T-helper 2 cell treated with Interferon-gamma antibody and Interleukin-4, amounts not matched to agents 5 μg/mL and 100 μg/mL, for 36 hours (primary cell): ENCODE data around the gene ARHGAP27.

Experiments used
- DNase-seq: peaks from one replicate; pipeline ENCODE4 v3.0.0; 2021; ENCODE audit warnings: low spot score
- H3K27ac Mint-ChIP-seq: one replicate; pipeline ENCODE4 v1.8.0; 2021; ENCODE audit warnings: mild to moderate bottlenecking, mixed read lengths
- H3K27me3 Mint-ChIP-seq: one replicate; pipeline ENCODE4 v1.8.0; 2021; ENCODE audit warnings: low read depth, mixed read lengths
- H3K36me3 Mint-ChIP-seq: one replicate; pipeline ENCODE4 v1.8.0; 2021; ENCODE audit warnings: low read depth, mixed read lengths
- H3K4me1 Mint-ChIP-seq: one replicate; pipeline ENCODE4 v1.8.0; 2021; ENCODE audit warnings: low read depth, mixed read lengths
- H3K4me3 Mint-ChIP-seq: one replicate; pipeline ENCODE4 v1.8.0; 2022; ENCODE audit warnings: mild to moderate bottlenecking, moderate library complexity, mixed read lengths
- H3K9me3 Mint-ChIP-seq: one replicate; pipeline ENCODE4 v1.8.0; 2021; ENCODE audit warnings: mixed read lengths

The ARHGAP27 gene

DNA sequence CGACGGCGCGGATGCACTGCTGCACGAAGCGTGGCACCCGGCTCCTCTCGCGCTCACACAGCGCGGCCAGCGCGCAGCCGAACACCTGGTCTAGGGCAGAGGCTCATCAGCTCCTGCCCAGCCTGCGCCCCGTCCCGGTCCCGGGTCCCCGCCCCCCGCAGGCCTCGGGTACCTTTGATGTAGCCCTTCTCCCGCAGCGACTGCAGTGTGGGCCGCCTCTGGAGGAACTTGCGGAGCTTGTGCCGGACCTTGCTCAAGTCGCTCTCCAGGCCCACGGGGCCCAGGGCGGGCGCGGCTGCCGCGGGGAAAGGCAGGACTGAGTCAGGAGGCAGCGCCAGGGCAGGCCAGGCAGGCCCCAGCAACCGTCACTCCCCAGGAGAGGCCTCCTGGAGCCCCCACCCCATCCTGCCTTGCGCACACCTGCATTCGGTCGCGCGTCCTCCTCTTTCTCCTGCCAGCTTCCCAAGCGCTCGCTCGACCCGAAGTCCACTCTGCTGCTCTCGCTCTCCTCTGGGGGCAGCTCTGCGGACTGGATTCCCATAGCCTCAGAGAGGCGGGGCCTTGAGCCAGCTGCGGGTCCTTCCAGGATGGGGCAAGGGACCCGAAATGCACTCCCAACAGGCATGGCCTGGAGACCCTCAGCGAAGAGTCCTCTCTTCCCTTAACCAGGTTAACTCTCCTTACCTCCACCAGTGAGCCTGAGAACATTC, 36.0 kb downstream of the ARHGAP27 start:
- Mint-ChIP-seq H3K9me3 (no peaks in the 10 kb centered on the region), H3K4me1 (peaks cover 2% of the 10 kb centered on the region), H3K4me3 (no peak overlapping the region), H3K36me3 (peaks cover 36% of the 10 kb centered on the region), H3K27me3 (peaks cover 1% of the 10 kb centered on the region), H3K27ac (no peak overlapping the region)
- DNase-seq: no peak

GRCh38 chr17:45395569-45396415, 36.9 kb downstream of the ARHGAP27 start:
- no peak for DNase-seq
- H3K27ac Mint-ChIP-seq: no peak overlapping the region
- H3K36me3 Mint-ChIP-seq: peaks cover 28% of the 10 kb centered on the region

GRCh38 chr17:45394913-45395568, 37.6 kb downstream of the ARHGAP27 start:
- no peak overlapping the region for H3K27ac Mint-ChIP-seq
- peaks cover 27% of the 10 kb centered on the region for H3K36me3 Mint-ChIP-seq
- no peaks in the 10 kb centered on the region for H3K9me3 Mint-ChIP-seq
- DNase-seq: peak; percentile 16
- no peak overlapping the region for H3K4me3 Mint-ChIP-seq
- H3K27me3 Mint-ChIP-seq: peaks cover 3% of the 10 kb centered on the region
- peaks cover 7% of the 10 kb centered on the region for H3K4me1 Mint-ChIP-seq

More at GRCh38 chr17:45395569-45396415, 36.9 kb downstream of the ARHGAP27 start:
- Mint-ChIP-seq H3K4me1 (peaks cover 7% of the 10 kb centered on the region), H3K4me3 (no peak overlapping the region), H3K27me3 (peaks cover 3% of the 10 kb centered on the region), H3K9me3 (no peaks in the 10 kb centered on the region)

- Mint-ChIP-seq H3K36me3 (peaks cover 27% of the 10 kb centered on the region), H3K27me3 (peaks cover 3% of the 10 kb centered on the region), H3K4me3 (no peak overlapping the region), H3K4me1 (peaks cover 7% of the 10 kb centered on the region), H3K9me3 (no peaks in the 10 kb centered on the region), H3K27ac (no peak overlapping the region)
- DNase-seq: no peak
Observed at GRCh38 chr17:45394564-45394912, 38.1 kb downstream of the ARHGAP27 start.

DNA sequence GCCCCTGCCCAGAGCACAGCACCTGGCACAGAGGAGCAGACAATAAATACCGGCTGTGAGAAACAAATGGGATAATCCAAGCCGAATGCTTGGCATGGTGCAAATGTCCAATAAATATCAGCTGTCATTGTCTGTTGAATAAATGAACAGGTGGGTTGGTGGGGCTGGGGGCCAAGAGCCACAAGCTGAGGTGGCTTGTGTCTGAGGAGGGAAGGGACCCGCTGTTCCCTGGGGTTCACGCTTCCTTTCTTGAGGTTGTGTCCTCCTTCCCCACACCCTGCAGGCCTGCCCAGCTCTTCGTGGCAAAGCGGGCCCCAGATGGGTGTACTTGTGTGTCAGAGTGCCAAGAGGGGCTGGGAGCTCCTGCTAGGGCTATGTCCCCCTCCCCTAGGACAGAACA, 38.6 kb downstream of the ARHGAP27 start:
- Mint-ChIP-seq H3K9me3 (no peaks in the 10 kb centered on the region), H3K4me1 (peaks cover 7% of the 10 kb centered on the region), H3K4me3 (no peak overlapping the region), H3K27me3 (peaks cover 3% of the 10 kb centered on the region), H3K27ac (no peak overlapping the region), H3K36me3 (peaks cover 23% of the 10 kb centered on the region)
- no peak for DNase-seq

- H3K36me3 Mint-ChIP-seq: peaks cover 18% of the 10 kb centered on the region
- peaks cover 13% of the 10 kb centered on the region for H3K4me1 Mint-ChIP-seq
- DNase-seq: no peak
- peaks cover 3% of the 10 kb centered on the region for H3K27me3 Mint-ChIP-seq
- H3K27ac Mint-ChIP-seq: no peak overlapping the region
- no peaks in the 10 kb centered on the region for H3K9me3 Mint-ChIP-seq
- no peak overlapping the region for H3K4me3 Mint-ChIP-seq
Observed at GRCh38 chr17:45393411-45393810, 39.3 kb downstream of the ARHGAP27 start.

GRCh38 chr17:45391918-45392317, 40.8 kb downstream of the ARHGAP27 start:
- Mint-ChIP-seq H3K27me3 (peaks cover 6% of the 10 kb centered on the region), H3K9me3 (no peaks in the 10 kb centered on the region), H3K27ac (no peak overlapping the region), H3K4me1 (peaks cover 13% of the 10 kb centered on the region), H3K4me3 (no peak overlapping the region), H3K36me3 (peaks cover 10% of the 10 kb centered on the region)
- no peak for DNase-seq

DNA sequence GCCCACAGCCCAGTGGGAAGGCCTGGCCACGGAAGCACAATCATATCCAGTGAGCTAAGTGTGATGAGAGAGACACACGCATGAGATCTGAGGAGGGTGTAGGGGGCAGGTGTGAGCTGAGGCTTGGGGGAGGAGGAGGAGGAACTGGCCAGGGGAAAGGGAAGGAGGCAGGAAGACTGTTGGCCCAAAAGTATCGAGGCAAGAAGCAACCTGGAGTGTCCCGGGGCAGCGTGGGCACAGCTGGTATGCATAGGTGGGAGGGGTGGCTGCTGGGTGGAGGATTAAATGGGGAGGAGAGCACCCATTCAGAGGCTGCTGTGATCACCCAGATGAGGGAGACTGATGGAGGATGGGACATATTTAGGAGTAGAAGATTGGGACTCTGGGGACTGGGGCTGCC, 41.4 kb downstream of the ARHGAP27 start:
- no peak overlapping the region for H3K27ac Mint-ChIP-seq
- DNase-seq: no peak
- H3K36me3 Mint-ChIP-seq: peaks cover 9% of the 10 kb centered on the region
- peaks cover 6% of the 10 kb centered on the region for H3K27me3 Mint-ChIP-seq
- H3K4me3 Mint-ChIP-seq: no peak overlapping the region
- peaks cover 13% of the 10 kb centered on the region for H3K4me1 Mint-ChIP-seq
- H3K9me3 Mint-ChIP-seq: no peaks in the 10 kb centered on the region

DNA sequence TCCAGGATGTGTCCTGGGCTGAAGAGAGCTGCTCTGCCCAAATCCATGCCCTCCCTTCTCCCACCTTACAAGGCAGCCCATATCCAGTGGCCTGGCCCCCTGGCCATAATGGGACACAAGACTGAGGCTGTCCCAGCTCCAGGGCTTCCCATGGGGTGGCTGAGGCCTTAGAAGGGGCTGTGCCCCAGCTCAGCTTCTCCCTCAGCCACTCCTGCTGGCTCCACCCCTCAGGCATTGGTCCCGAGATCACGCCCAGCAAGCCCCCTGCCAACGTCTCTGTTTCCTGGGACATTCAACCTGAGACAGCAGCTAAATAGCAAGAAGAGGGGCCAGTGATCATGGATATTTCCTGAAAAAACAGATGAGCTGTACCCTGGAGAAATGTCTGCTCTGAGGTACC, 43.3 kb downstream of the ARHGAP27 start:
- H3K27ac Mint-ChIP-seq: no peak overlapping the region

DNA sequence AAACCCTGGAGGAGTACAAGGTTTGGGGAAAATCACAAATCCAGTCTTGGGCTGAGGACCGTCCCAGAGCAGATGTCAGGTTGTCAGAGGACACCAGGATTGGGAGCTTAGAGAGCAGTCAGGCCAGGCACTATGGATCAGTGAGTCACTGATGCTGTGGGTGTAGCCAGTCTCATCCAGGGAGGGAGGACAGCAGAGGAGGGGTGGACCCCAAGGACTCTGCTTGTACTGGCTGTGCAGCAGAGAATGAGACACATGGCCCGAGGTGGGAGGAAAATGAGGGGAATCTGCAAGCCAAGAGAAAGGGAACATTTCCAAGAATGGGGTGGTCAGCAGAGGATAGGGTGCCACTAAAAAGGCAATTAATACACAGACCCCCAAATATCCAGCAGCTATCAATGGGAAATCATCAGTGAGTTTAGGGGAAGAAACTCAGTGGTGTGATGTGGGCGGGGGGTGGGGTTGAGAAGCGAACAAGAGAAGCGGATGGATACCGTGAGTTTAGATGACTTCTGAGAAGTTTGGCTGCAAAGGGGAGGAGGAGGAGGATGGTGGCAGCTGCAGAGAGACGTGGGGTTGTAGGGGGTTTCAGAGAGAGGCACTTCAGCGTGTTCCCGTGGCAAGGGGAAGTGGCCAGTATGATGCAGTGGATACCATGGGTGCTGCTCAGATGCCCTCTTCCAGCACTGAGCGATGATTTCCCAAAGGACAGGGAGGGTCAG, 43.9 kb downstream of the ARHGAP27 start:
- Mint-ChIP-seq H3K4me1 (peaks cover 20% of the 10 kb centered on the region), H3K27me3 (peaks cover 6% of the 10 kb centered on the region), H3K27ac (peak overlapping the region; percentile 42), H3K4me3 (no peak overlapping the region), H3K36me3 (peaks cover 2% of the 10 kb centered on the region), H3K9me3 (no peaks in the 10 kb centered on the region)
- DNase-seq: no peak

More for the DNA sequence above, 43.3 kb downstream of the ARHGAP27 start:
- peaks cover 18% of the 10 kb centered on the region for H3K4me1 Mint-ChIP-seq
- H3K27me3 Mint-ChIP-seq: peaks cover 6% of the 10 kb centered on the region
- no peaks in the 10 kb centered on the region for H3K9me3 Mint-ChIP-seq
- DNase-seq: no peak
- H3K4me3 Mint-ChIP-seq: no peak overlapping the region
- H3K36me3 Mint-ChIP-seq: peaks cover 2% of the 10 kb centered on the region

DNA sequence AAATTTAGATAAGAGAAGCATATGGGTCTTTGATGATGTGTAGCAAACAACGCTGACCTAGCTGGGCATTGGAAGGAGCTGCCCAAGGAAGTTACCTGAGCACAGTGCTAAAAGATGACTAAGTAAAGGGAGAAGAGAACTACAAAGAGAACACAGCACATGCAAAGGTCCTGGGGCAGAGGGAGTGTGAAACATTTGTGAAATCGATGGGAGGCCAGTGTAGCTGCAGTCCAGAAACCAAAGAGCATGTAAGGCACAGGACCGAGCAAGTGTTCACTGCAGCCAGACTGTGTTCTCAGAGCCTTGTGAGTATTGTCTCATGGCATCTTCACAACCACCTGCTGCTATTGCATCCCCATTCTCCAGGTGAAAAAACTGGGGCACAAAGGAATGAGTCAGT, 44.9 kb downstream of the ARHGAP27 start:
- no peak overlapping the region for H3K4me3 Mint-ChIP-seq
- peaks cover 23% of the 10 kb centered on the region for H3K4me1 Mint-ChIP-seq
- H3K27me3 Mint-ChIP-seq: peaks cover 6% of the 10 kb centered on the region
- no peaks in the 10 kb centered on the region for H3K9me3 Mint-ChIP-seq
- no peak for DNase-seq
- H3K27ac Mint-ChIP-seq: no peak overlapping the region
- no peaks in the 10 kb centered on the region for H3K36me3 Mint-ChIP-seq

GRCh38 chr17:45386178-45386577, 46.5 kb downstream of the ARHGAP27 start:
- no peak overlapping the region for H3K27ac Mint-ChIP-seq
- peaks cover 3% of the 10 kb centered on the region for H3K27me3 Mint-ChIP-seq
- no peak for DNase-seq
- H3K4me3 Mint-ChIP-seq: no peak overlapping the region
- H3K36me3 Mint-ChIP-seq: no peaks in the 10 kb centered on the region
- no peaks in the 10 kb centered on the region for H3K9me3 Mint-ChIP-seq
- H3K4me1 Mint-ChIP-seq: peaks cover 17% of the 10 kb centered on the region

GRCh38 chr17:45385331-45385997, 47.2 kb downstream of the ARHGAP27 start:
- H3K36me3 Mint-ChIP-seq: no peaks in the 10 kb centered on the region
- H3K27me3 Mint-ChIP-seq: peaks cover 3% of the 10 kb centered on the region
- no peaks in the 10 kb centered on the region for H3K9me3 Mint-ChIP-seq
- H3K4me1 Mint-ChIP-seq: peaks cover 16% of the 10 kb centered on the region
- no peak overlapping the region for H3K4me3 Mint-ChIP-seq
- peak; percentile 84 for DNase-seq
- peak overlapping the region; percentile 65 for H3K27ac Mint-ChIP-seq
